ENCODE results near the gene MEF2A. TPM values are rescaled to one million over a fixed set of nuclear protein-coding genes. Genes with fewer than 3 reads are reported as not detected.

MEF2A gene
- polyA plus RNA-seq, 1 experiment: 34.3 TPM

DNA sequence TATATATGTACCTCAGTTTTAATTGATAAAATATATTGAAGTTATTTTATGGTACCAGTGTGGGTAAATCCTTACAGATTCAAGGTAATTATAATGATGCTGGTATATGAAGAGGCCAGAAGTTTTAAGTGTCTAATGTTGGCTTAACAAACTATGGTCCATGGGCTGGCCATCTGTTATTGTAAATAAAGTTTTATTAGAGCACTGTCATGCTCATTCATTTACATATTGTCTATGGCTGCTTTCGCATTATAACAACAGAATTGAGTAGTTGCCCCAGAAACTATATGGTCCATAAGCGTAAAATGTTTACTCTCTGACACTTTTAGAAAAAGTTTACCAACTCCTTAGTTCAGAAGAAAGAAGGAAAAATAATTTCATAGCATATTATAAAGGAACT lies 67.9 kb downstream of the MEF2A start:
- ChIA-PET CTCF (interaction anchor here (0.5 kb wide), 1 partner anchor 272 kb away, joined by 4 read pairs; no protein-coding TSS in a partner anchor), POLR2A (no interaction called here)
- TF ChIP-seq CTCF (IDR thresholded peaks at IDR 0.05; ENCODE audit: insufficient read depth, low read depth, low read length): no peak
- no peaks in the 10 kb centered on the region for H3K27me3 ChIP-seq (ENCODE audit: control insufficient read depth, insufficient read depth, low read length)
- DNase-seq (ENCODE audit: low read depth): no peak
- H3K36me3 ChIP-seq (ENCODE audit: control insufficient read depth, insufficient read depth, low read length): no peaks in the 10 kb centered on the region
- H3K4me3 ChIP-seq (ENCODE audit: low read depth, low read length): no peak overlapping the region

GRCh38 chr15:99634576-99634975 lies 68.8 kb downstream of the MEF2A start:
- TF ChIP-seq CTCF (IDR thresholded peaks at IDR 0.05; ENCODE audit: insufficient read depth, low read depth, low read length): no peak
- DNase-seq (ENCODE audit: low read depth): no peak
- CTCF ChIA-PET: interaction anchor here (0.6 to 1.0 kb wide), 2 partner anchors 9 to 23 kb away, joined by 3 to 4 read pairs; no protein-coding TSS in a partner anchor
- Histone ChIP-seq H3K4me3 (ENCODE audit: low read depth, low read length) (no peak overlapping the region), H3K36me3 (ENCODE audit: control insufficient read depth, insufficient read depth, low read length) (no peaks in the 10 kb centered on the region), H3K27me3 (ENCODE audit: control insufficient read depth, insufficient read depth, low read length) (no peaks in the 10 kb centered on the region)
- POLR2A ChIA-PET: no interaction called here

GRCh38 chr15:99635145-99635544 lies 69.4 kb downstream of the MEF2A start:
- Histone ChIP-seq H3K36me3 (ENCODE audit: control insufficient read depth, insufficient read depth, low read length) (no peaks in the 10 kb centered on the region), H3K27me3 (ENCODE audit: control insufficient read depth, insufficient read depth, low read length) (no peaks in the 10 kb centered on the region), H3K4me3 (ENCODE audit: low read depth, low read length) (no peak overlapping the region)
- DNase-seq (ENCODE audit: low read depth): no peak
- no peak for TF ChIP-seq CTCF (IDR thresholded peaks at IDR 0.05; ENCODE audit: insufficient read depth, low read depth, low read length)
- ChIA-PET CTCF (interaction anchor here (1.0 kb wide), 1 partner anchor 22 kb away, joined by 3 read pairs; no protein-coding TSS in a partner anchor), POLR2A (no interaction called here)

DNA sequence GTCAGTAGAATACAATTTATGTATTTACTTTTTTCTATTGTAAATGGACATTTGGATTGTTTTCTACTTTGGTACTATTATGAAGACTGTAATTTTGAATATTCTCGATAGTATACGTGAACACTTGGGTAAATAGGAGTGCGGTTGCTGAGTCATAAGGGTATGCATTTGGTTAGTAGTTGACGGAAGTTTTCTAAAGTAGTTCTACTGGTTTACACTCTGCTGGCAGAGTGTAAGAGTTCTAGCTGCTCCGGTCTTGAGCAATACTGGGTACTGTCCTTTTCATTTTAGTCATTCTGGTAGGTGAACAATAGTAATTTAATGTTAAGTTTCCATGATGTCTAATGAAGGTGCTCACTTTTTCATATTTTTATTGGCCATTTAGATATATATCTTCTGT lies 70.0 kb downstream of the MEF2A start:
- no peak for TF ChIP-seq CTCF (IDR thresholded peaks at IDR 0.05; ENCODE audit: insufficient read depth, low read depth, low read length)
- no peak for DNase-seq (ENCODE audit: low read depth)
- ChIA-PET CTCF (no interaction called here), POLR2A (no interaction called here)
- Histone ChIP-seq H3K36me3 (ENCODE audit: control insufficient read depth, insufficient read depth, low read length) (no peaks in the 10 kb centered on the region), H3K27me3 (ENCODE audit: control insufficient read depth, insufficient read depth, low read length) (no peaks in the 10 kb centered on the region), H3K4me3 (ENCODE audit: low read depth, low read length) (no peak overlapping the region)

GRCh38 chr15:99644913-99645542 lies 79.2 kb downstream of the MEF2A start:
- Histone ChIP-seq H3K27me3 (ENCODE audit: control insufficient read depth, insufficient read depth, low read length) (no peaks in the 10 kb centered on the region), H3K36me3 (ENCODE audit: control insufficient read depth, insufficient read depth, low read length) (peaks cover 2% of the 10 kb centered on the region; the same call in 1 of the 2 replicates), H3K4me3 (ENCODE audit: low read depth, low read length) (no peak overlapping the region)
- POLR2A ChIA-PET: no interaction called here
- no peak for TF ChIP-seq CTCF (IDR thresholded peaks at IDR 0.05; ENCODE audit: insufficient read depth, low read depth, low read length)
- CTCF ChIA-PET: no interaction called here
- no peak for DNase-seq (ENCODE audit: low read depth)

Data from BJ (cell line).